Sigmoid colon (tissue), 7 donors: ENCODE measurements around the gene FNDC5. TPM values are rescaled to one million over a fixed set of nuclear protein-coding genes. Genes with fewer than 3 reads are reported as not detected.

Experiments
- DNase-seq: peaks from one replicate; pipeline ENCODE4 v3.0.0-alpha.2; 2019
- H3K27ac ChIP-seq, 4 donors: fragments of 200-600 bp; sonication (generic); one replicate each; pipeline ENCODE4 v1.5.1; 2016 to 2019; ENCODE audit warnings: mild to moderate bottlenecking in 1 of 4
- H3K27me3 ChIP-seq, 3 donors: fragments of 200-600 bp; sonication (generic); one replicate each; pipeline ENCODE4 v1.5.1; 2019; ENCODE audit warnings: mild to moderate bottlenecking in 1 of 3
- H3K36me3 ChIP-seq, 4 donors: fragments of 200-600 bp; sonication (generic); one replicate each; pipeline ENCODE4 v1.5.1; 2016 to 2019
- H3K4me1 ChIP-seq, 4 donors: fragments of 200-600 bp; sonication (generic); one replicate each; pipeline ENCODE4 v1.5.1; 2017 to 2019
- H3K4me3 ChIP-seq, 4 donors: fragments of 200-600 bp; sonication (generic); one replicate each; pipeline ENCODE4 v1.5.1; 2017 to 2019; ENCODE audit warnings: mild to moderate bottlenecking in 2 of 4, moderate library complexity in 1 of 4
- H3K9me3 ChIP-seq, 4 donors: fragments of 200-600 bp in 3 of 4; sonication (generic) in 3 of 4; one replicate each; pipeline versions ENCODE4 v1.5.1 to v1.6.1; 2013 to 2019
- EP300 ChIP-seq, 4 donors: sonication (generic); formaldehyde crosslinking; IDR thresholded peaks; one replicate each; pipeline ENCODE4 v1.6.1; 2017; ENCODE audit warnings: antibody characterized with exemption in 4 of 4
- POLR2A ChIP-seq, 2 donors: fragments of 450-650 bp; IDR thresholded peaks; one replicate each; pipeline ENCODE4 v1.6.1; 2016; ENCODE audit warnings: antibody characterized with exemption in 2 of 2, mild to moderate bottlenecking in 2 of 2, moderate library complexity in 2 of 2
- POLR2AphosphoS5 ChIP-seq, 4 donors: sonication (generic); formaldehyde crosslinking; IDR thresholded peaks; one replicate each; pipeline ENCODE4 v1.6.1; 2017; ENCODE audit warnings: antibody characterized with exemption in 4 of 4
- WGBS, 2 donors: extraction: QIAGEN DNeasy Blood & Tissue Kit; methylation state at CpG; one replicate each; pipeline ENCODE4 v1.1.7; 2013; 5-methylcytosine and 5-hydroxymethylcytosine counted together
- intact Hi-C: fragments of 100-400 bp; cut with DNase I; formaldehyde crosslinking; loops from one replicate; pipeline ENCODE4 v1.15.1; 2023
- polyA plus RNA-seq, 3 donors: library from polyadenylated mRNA; stranded (reverse); fragments of 200-250 nt; gene quantifications; one replicate each; pipeline ENCODE4 v1.2.3, GENCODE V29; 2013
- total RNA-seq, 4 donors: library from RNA; depleted of rRNA; stranded (reverse); fragments of >200 nt; gene quantifications; one replicate each; pipeline ENCODE4 v1.1.0, GENCODE V29; 2016
- TF ChIP-seq, protein P1 (sequence below), 4 experiments: fragments of 450-650 bp in 3 of 4; fragments of 200-600 bp in 1 of 4; IDR thresholded peaks; one replicate each; pipeline ENCODE4 v1.5.1; 2016 to 2019; ENCODE audit warnings: antibody characterized with exemption in 4 of 4, mild to moderate bottlenecking in 3 of 4, moderate library complexity in 2 of 4
- donor health status: healthy with polysubstance abuse.
- donor health status: Bipolar disorder and iron deficiency.
- donor health status: healthy.

FNDC5 gene
- total and polyA plus RNA-seq, 7 donors: 0.20 to 10.2 (median 0.93) TPM; not detected in 1

DNA sequence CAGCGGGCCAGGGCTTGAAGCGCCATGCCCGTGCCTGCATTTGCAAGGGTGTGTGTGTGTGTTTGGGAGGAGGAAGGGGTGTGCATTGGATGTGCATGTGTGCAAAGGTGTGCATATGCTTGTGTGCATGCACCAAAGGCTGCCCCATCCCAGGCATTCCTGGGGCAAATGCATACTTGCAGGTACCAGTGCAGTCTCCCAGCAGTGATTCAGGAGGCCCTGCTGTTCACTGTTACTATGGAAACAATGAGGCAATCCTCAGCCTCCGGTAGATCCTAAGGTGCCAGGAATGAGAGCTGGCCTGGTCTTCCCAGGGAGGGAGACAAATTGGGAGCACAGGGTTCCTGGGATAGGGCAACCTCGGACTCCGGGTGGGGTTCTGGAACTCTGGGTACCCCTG, 7.5 kb upstream of the FNDC5 start:
- 70 to 80% methylated on average over 6 of the region's 6 CpGs for whole genome bisulfite sequencing, 2 donors

DNA sequence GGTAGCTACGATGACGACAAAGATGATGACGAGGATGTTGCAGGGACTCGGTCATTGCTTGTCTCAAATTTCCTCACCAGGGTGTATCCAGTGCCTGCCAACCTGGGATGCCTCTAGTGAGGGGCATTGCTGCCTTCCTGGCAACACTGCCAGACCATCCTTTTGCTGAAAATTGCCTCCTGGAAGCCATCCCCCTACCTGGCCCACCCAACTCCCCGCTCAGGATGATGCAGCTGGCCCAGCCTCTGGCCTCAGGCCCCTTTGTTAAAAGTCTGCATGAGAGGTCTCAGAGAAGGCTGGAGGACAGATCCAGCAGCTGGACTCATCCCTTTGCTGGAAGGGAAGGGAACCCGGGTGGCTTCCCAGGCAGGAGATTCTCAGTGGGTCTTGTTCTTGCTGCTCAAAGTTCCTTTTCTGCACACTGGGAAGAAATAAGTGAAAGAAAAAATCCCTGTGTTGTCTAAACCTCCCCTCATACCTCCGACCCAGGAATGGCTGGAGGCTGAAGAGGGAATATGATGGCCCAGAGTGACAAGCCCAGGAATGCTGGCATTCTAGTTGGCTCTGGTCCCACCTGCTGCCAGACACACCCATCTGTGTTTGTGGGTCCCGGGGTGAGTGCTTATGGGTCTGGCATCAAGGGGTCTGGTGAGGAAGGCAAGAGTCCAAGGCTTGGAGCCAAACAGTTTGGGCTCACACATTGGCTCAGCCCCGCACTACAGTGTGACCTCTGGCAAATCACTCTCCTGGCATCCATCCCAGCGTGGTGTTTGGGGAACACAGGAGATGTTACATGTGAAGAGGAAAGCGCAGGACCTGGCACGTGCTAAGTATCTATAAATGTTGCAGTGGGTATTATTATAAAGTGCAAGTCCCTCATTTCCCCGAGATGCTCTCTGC, 6.7 kb upstream of the FNDC5 start:
- Histone ChIP-seq H3K27me3 (no peaks in the 10 kb centered on the region), H3K36me3 (no peaks in the 10 kb centered on the region), H3K27ac (no peak overlapping the region), H3K4me1 (peaks cover 0 to 22% (median 9%) of the 10 kb centered on the region in 4 donors), H3K9me3 (no peaks in the 10 kb centered on the region), H3K4me3 (no peak overlapping the region)
- peak; percentile 41 for DNase-seq
- intact Hi-C loops: no loop called here
- no peak for TF ChIP-seq POLR2AphosphoS5 (IDR thresholded peaks at IDR 0.05)
- WGBS, 2 donors: 54 to 77% methylated on average over 13 of the region's 13 CpGs

More for the DNA sequence above, 7.5 kb upstream of the FNDC5 start:
- Histone ChIP-seq H3K27me3 (no peaks in the 10 kb centered on the region), H3K27ac (no peak overlapping the region), H3K9me3 (no peaks in the 10 kb centered on the region), H3K4me1 (peaks cover 0 to 17% (median 9%) of the 10 kb centered on the region in 4 donors), H3K36me3 (no peaks in the 10 kb centered on the region), H3K4me3 (no peak overlapping the region)
- DNase-seq: no peak
- intact Hi-C loops: no loop called here
- TF ChIP-seq, protein P1, sequence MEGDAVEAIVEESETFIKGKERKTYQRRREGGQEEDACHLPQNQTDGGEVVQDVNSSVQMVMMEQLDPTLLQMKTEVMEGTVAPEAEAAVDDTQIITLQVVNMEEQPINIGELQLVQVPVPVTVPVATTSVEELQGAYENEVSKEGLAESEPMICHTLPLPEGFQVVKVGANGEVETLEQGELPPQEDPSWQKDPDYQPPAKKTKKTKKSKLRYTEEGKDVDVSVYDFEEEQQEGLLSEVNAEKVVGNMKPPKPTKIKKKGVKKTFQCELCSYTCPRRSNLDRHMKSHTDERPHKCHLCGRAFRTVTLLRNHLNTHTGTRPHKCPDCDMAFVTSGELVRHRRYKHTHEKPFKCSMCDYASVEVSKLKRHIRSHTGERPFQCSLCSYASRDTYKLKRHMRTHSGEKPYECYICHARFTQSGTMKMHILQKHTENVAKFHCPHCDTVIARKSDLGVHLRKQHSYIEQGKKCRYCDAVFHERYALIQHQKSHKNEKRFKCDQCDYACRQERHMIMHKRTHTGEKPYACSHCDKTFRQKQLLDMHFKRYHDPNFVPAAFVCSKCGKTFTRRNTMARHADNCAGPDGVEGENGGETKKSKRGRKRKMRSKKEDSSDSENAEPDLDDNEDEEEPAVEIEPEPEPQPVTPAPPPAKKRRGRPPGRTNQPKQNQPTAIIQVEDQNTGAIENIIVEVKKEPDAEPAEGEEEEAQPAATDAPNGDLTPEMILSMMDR (IDR thresholded peaks at IDR 0.05): no peak
- TF ChIP-seq POLR2AphosphoS5 (IDR thresholded peaks at IDR 0.05) (no peak), EP300 (IDR thresholded peaks at IDR 0.05) (no peak), POLR2A (IDR thresholded peaks at IDR 0.05) (no peak)

DNA sequence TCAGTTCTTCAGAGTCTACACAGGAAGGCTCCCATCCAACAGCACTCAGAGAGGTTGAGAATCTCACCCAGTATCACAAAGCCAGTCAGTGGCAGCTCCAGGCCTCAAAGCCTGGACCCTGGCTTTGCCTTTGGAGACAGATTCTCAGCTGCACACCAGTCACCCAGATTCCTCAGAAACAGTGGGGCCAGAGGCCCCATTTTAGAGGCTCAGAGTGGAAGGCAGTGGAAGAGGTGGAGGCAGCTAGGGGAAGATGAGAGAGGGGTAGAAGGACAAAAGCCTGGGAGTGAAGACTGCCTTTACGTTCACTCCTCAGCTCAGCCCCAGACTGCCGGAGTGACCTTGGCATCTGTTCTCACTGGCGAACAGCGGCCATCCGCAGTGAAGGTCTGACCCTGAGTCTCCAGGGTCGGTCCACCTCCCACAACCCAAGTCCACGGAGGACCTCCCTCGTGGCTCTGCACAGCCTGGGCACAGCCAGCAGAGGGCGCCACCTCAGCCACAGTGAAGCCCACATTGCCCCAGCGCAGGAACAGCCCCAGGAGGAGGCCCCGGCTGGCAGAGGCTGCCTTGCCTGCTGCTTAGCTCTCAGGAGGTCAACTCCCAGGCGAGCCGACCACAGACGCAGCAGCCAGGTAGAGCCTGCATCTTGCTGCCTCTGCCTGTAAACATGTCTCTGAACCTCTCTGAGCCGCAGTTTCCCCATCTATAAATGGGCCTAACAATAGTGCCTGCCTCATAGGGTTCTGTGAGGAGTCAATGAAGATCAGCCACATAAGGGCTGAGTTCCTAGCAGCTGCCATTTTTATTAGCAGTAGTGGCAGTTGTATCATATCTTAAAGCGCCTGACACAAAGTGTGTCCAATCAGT, 5.9 kb upstream of the FNDC5 start:
- Histone ChIP-seq H3K36me3 (no peaks in the 10 kb centered on the region), H3K27me3 (no peaks in the 10 kb centered on the region), H3K4me1 (peaks cover 0 to 18% (median 2%) of the 10 kb centered on the region in 4 donors), H3K9me3 (no peaks in the 10 kb centered on the region), H3K27ac (no peak overlapping the region), H3K4me3 (no peak overlapping the region)
- no peak for DNase-seq
- intact Hi-C loops: no loop called here
- WGBS, 2 donors: 22 to 35% methylated on average over 16 of the region's 16 CpGs
- no peak for TF ChIP-seq EP300 (IDR thresholded peaks at IDR 0.05)
- TF ChIP-seq, protein P1 (IDR thresholded peaks at IDR 0.05): peak in 3 of 4 experiments; percentile 68 to 70 (median 69)

DNA sequence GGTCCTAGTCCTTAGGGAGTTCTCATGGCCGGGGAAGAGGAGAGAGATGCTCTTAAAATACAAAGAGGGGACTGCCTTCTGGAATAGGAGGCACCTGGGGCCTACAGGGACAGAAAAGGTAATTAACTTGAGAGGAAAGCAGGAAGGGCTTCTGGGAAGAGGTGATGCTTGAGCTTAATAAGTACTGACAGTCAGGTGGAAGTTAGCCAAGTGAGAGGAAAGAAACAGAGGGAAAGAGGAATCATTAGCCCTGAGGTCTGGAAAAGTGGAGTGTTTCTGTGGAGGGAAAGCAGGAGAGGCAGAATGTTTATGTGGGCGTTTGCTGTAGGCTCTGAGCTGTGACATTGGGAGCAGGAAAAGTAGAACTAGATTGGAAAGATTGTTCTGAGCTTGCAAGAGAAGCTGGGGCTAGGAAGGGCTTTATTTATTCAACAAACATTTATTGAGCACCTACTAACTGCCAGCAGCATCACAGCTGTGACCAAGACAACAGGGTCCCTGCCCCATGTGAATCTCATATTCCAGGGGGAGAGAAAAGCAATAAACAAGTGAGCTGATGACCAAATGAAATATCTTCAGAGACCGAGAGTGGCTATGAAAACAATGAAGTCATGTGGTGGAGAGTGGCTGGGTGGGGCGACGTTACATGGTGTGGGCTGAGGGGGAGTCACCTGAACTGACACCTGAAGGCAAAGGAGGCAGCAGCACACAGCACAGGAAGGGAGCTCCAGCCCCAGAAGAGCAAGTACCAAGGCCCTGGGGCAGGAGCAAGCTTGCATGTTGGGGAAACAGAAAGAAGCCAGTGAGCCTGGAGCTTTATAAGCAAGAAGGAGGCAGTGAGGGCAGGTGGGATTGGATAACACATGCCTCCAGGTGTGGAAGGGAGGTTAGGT, 4.4 kb upstream of the FNDC5 start:
- Histone ChIP-seq H3K4me3 (no peak overlapping the region), H3K4me1 (peaks cover 0 to 27% (median 13%) of the 10 kb centered on the region in 4 donors), H3K27ac (no peak overlapping the region), H3K36me3 (no peaks in the 10 kb centered on the region), H3K9me3 (no peaks in the 10 kb centered on the region), H3K27me3 (peaks cover 0 to 4% (median 0%) of the 10 kb centered on the region in 3 donors)
- TF ChIP-seq POLR2AphosphoS5 (IDR thresholded peaks at IDR 0.05) (no peak), EP300 (IDR thresholded peaks at IDR 0.05) (no peak), POLR2A (IDR thresholded peaks at IDR 0.05) (no peak)
- TF ChIP-seq, protein P1 (IDR thresholded peaks at IDR 0.05): no peak
- intact Hi-C loops: loop anchor here (5.0 kb wide), 2 partner anchors 163 to 207 kb away; partner anchors contain the start of gene AZIN2
- 48 to 75% methylated on average over 5 of the region's 5 CpGs for WGBS, 2 donors
- DNase-seq: no peak
